Measurements from ENCODE around the gene LRRC32. TPM values are rescaled to one million over a fixed set of nuclear protein-coding genes. Genes with fewer than 3 reads are reported as not detected.

The LRRC32 gene
- total RNA-seq, 1 experiment from 2014 or later: 0.46 TPM

DNA sequence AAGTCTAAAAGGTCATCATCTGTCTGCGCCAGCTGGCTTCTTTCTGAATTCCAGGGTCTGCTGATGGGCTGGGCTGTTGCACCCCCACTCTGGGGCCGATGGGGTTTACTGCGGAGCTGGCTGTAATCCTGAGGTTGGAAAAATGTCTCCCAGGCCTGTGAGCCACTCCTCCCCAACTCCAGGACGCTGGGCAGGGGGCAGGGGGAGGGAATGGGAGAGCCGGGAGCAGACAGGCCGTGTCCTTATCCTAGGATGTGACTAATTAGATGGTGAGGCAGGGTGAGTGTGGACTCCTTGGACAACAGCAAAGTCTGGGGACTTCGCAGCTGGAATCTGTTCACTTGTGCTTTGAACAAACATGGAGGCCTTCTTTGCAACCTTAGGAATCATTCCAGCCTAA, 48.7 kb downstream of the LRRC32 start:
- Histone ChIP-seq H3K14ac (ENCODE audit: insufficient read depth, low read length) (no peak overlapping the region; the same call in 1 of the 2 replicates), H2BK15ac (ENCODE audit: low read depth, low read length) (no peak overlapping the region), H3K56ac (ENCODE audit: insufficient read length, low read depth, low read length) (no peak overlapping the region), H3T11ph (ENCODE audit: low read length) (no peak overlapping the region), H3K4me2 (ENCODE audit: insufficient read depth, insufficient read length, low read length) (no peak overlapping the region), H3K23me2 (ENCODE audit: insufficient read length, low read depth, low read length, poor library complexity, severe bottlenecking) (peaks cover 2% of the 10 kb centered on the region), H2BK12ac (ENCODE audit: insufficient read length, low read depth, low read length) (no peak overlapping the region), H3K79me1 (ENCODE audit: insufficient read depth, low read depth, low read length, poor library complexity, severe bottlenecking) (no peaks in the 10 kb centered on the region), H3K4me1 (ENCODE audit: insufficient read depth, low read length) (no peaks in the 10 kb centered on the region), H3K9me3 (ENCODE audit: control insufficient read depth, low read depth, low read length) (no peaks in the 10 kb centered on the region), H4K8ac (replicated peaks; ENCODE audit: insufficient read length, low read depth, low read length) (no peak overlapping the region), H2BK20ac (ENCODE audit: low read depth, low read length, poor library complexity, severe bottlenecking) (no peak overlapping the region), H2AFZ (ENCODE audit: low read length) (no peak overlapping the region), H3K27ac (ENCODE audit: insufficient read length, low read depth, low read length) (no peak overlapping the region), H4K20me1 (ENCODE audit: control insufficient read depth, insufficient read depth, insufficient read length) (no peaks in the 10 kb centered on the region), H3K27me3 (ENCODE audit: insufficient read depth, low read length) (no peaks in the 10 kb centered on the region), H2BK5ac (ENCODE audit: insufficient read length, low read length) (no peak overlapping the region), H4K5ac (ENCODE audit: insufficient read length, low read depth, low read length) (no peak overlapping the region), H2BK120ac (ENCODE audit: low read depth, low read length, poor library complexity, severe bottlenecking) (no peak overlapping the region), H4K91ac (ENCODE audit: insufficient read length, low read depth, low read length) (no peak overlapping the region), H3K9ac (ENCODE audit: extremely low read depth, insufficient read length, low read length) (no peak overlapping the region), H3K23ac (ENCODE audit: insufficient read length, low read depth, low read length) (no peak overlapping the region), H2AK5ac (ENCODE audit: insufficient read length, low read length) (no peak overlapping the region), H3K79me2 (ENCODE audit: insufficient read depth, low read length) (no peaks in the 10 kb centered on the region), H3K18ac (ENCODE audit: insufficient read length, low read depth, low read length) (no peak overlapping the region), H3K4ac (ENCODE audit: low read depth, low read length) (no peak overlapping the region)
- no peak overlapping the region for H3K4me3 Mint-ChIP-seq
- DNase-seq: no peak
- peaks cover 17 to 21% of the 10 kb centered on the region in 2 experiments for H3K4me1 Mint-ChIP-seq
- peaks cover 8% of the 10 kb centered on the region for H3K27me3 Mint-ChIP-seq (ENCODE audit: low read depth)
- TF ChIP-seq, protein P1, sequence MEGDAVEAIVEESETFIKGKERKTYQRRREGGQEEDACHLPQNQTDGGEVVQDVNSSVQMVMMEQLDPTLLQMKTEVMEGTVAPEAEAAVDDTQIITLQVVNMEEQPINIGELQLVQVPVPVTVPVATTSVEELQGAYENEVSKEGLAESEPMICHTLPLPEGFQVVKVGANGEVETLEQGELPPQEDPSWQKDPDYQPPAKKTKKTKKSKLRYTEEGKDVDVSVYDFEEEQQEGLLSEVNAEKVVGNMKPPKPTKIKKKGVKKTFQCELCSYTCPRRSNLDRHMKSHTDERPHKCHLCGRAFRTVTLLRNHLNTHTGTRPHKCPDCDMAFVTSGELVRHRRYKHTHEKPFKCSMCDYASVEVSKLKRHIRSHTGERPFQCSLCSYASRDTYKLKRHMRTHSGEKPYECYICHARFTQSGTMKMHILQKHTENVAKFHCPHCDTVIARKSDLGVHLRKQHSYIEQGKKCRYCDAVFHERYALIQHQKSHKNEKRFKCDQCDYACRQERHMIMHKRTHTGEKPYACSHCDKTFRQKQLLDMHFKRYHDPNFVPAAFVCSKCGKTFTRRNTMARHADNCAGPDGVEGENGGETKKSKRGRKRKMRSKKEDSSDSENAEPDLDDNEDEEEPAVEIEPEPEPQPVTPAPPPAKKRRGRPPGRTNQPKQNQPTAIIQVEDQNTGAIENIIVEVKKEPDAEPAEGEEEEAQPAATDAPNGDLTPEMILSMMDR (conservative IDR thresholded peaks at IDR 0.05): no peak
- no peak overlapping the region; a peak in 1 of 7 replicates for H3K27ac Mint-ChIP-seq
- no CpG with 5 or more reads among the region's 7 CpGs for WGBS (ENCODE audit: extremely low coverage, insufficient read length, low lambda C conversion rate)
- peaks cover 8 to 9% of the 10 kb centered on the region in 2 experiments for H3K9me3 Mint-ChIP-seq
- peaks cover 0 to 9% (median 7%) of the 10 kb centered on the region in 3 experiments; a peak in 4 of 7 replicates for H3K36me3 Mint-ChIP-seq (ENCODE audit: insufficient read depth in 1 of 3, low read depth in 3 of 3)

All from H9 (cell line).